Colonic mucosa (tissue), 4 donors: Measurements from ENCODE around the gene HGS. TPM values are rescaled to one million over a fixed set of nuclear protein-coding genes. Genes with fewer than 3 reads are reported as not detected.

Source experiments
- DNase-seq: peaks from one replicate; pipeline ENCODE4 v3.0.0-alpha.2; 2020
- H3K27ac ChIP-seq: fragments of 200-600 bp; one replicate; pipeline ENCODE4 v1.8.0; 2021
- H3K27me3 ChIP-seq: fragments of 200-600 bp; one replicate; pipeline ENCODE4 v1.8.0; 2021
- H3K36me3 ChIP-seq: fragments of 200-600 bp; one replicate; pipeline ENCODE4 v1.8.0; 2021
- H3K4me1 ChIP-seq: fragments of 200-600 bp; one replicate; pipeline ENCODE4 v1.8.0; 2021; ENCODE audit warnings: mild to moderate bottlenecking
- H3K4me3 ChIP-seq: fragments of 200-600 bp; one replicate; pipeline ENCODE4 v1.8.0; 2021
- H3K9ac ChIP-seq, 2 donors: one replicate each; pipeline ENCODE4 v1.7.0; 2013; ENCODE audit warnings: control low read depth in 2 of 2, low read depth in 2 of 2, low read length in 2 of 2
- H3K9me3 ChIP-seq: fragments of 200-600 bp; one replicate; pipeline ENCODE4 v1.8.0; 2021
- CTCF ChIP-seq: fragments of 200-600 bp; IDR thresholded peaks from one replicate; pipeline ENCODE4 v1.8.0; 2022; ENCODE audit warnings: antibody characterized with exemption, mild to moderate bottlenecking
- intact Hi-C: fragments of 100-400 bp; cut with DNase I; formaldehyde crosslinking; loops from one replicate; pipeline ENCODE4 v1.14.1; 2022
- total RNA-seq, 2 donors: library from RNA; stranded (reverse); fragmentation: NEBNext Ultra II Directional in 1 of 2; extraction: Animal tissue kit (Norgen Biotek cat#: 25700) in 1 of 2; gene quantifications; one replicate each; pipeline ENCODE4 v1.2.1, GENCODE V29; 2021
- donor health status: healthy.
- donor health status: DM: no; HTN: no; CAD: no.
- donor health status: DM: no; HTN: no; CAD: no.

Gene HGS
- total RNA-seq, 2 donors from 2014 or later, result 75.2 to 131 TPM

GRCh38 chr17:81666092-81666341 lies 17.8 kb upstream of the HGS start:
- Histone ChIP-seq H3K9me3 (no peaks in the 10 kb centered on the region), H3K4me3 (peak overlapping the region; percentile 97), H3K9ac (peak overlapping the region; percentile 91 to 95), H3K27me3 (no peaks in the 10 kb centered on the region), H3K4me1 (peaks cover 16% of the 10 kb centered on the region), H3K36me3 (no peaks in the 10 kb centered on the region), H3K27ac (peak overlapping the region; percentile 76)
- TF ChIP-seq CTCF, result no peak
- intact Hi-C loops, result no loop called here
- DNase-seq, result peak; percentile 30

GRCh38 chr17:81666342-81667191 lies 17.2 kb upstream of the HGS start, which contains the start of the genes CCDC137 and OXLD1:
Gene CCDC137, plus strand, starts transcription at chr17:81666737. Its CDS starts 30 bp downstream, at chr17:81666767.
Gene OXLD1, minus strand, starts transcription at chr17:81666605. Its CDS starts 28 bp downstream, at chr17:81666577.
- H3K36me3 ChIP-seq, result no peaks in the 10 kb centered on the region
- intact Hi-C loops, result no loop called here
- no peaks in the 10 kb centered on the region for H3K27me3 ChIP-seq
- H3K9me3 ChIP-seq, result no peaks in the 10 kb centered on the region
- peaks cover 16% of the 10 kb centered on the region for H3K4me1 ChIP-seq
- peak; percentile 97 for DNase-seq
- TF ChIP-seq CTCF, result no peak
- H3K4me3 ChIP-seq, result peak within 1 kb of the TSS; percentile 97
- peak within 1 kb of the TSS; percentile 91 to 95 for H3K9ac ChIP-seq
- H3K27ac ChIP-seq, result peak within 1 kb of the TSS; percentile 76

GRCh38 chr17:81667754-81668153 lies 16.1 kb upstream of the HGS start:
- intact Hi-C loops, result no loop called here
- peaks cover 5% of the 10 kb centered on the region for H3K36me3 ChIP-seq
- TF ChIP-seq CTCF, result no peak
- peaks cover 16% of the 10 kb centered on the region for H3K4me1 ChIP-seq
- no peak overlapping the region for H3K27ac ChIP-seq
- H3K4me3 ChIP-seq, result no peak overlapping the region
- DNase-seq, result no peak
- no peaks in the 10 kb centered on the region for H3K9me3 ChIP-seq
- no peak overlapping the region for H3K9ac ChIP-seq
- H3K27me3 ChIP-seq, result no peaks in the 10 kb centered on the region

DNA sequence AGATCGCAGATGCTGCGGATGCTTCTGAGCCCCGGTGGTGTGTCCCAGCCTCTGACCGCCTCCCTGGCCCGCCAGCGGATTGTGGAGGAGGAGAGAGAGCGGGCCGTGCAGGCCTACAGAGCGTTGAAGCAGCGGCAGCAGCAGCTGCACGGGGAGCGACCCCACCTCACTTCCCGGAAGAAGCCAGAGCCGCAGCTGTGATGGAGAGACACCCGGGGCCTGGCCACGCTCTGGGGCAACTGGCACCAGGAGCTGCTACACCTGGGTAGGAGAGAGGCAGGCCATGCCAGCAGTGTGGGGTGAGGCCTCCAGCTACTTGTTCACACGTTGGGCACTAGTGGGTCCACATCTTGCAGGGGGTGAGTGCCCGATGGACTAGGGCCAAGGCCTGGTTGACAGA lies 11.3 kb upstream of the HGS start:
- TF ChIP-seq CTCF, result no peak
- H3K27me3 ChIP-seq, result no peaks in the 10 kb centered on the region
- no peak overlapping the region for H3K9ac ChIP-seq
- no peak overlapping the region for H3K27ac ChIP-seq
- no peaks in the 10 kb centered on the region for H3K9me3 ChIP-seq
- H3K36me3 ChIP-seq, result peaks cover 5% of the 10 kb centered on the region
- intact Hi-C loops, result no loop called here
- no peak for DNase-seq
- peaks cover 9% of the 10 kb centered on the region for H3K4me1 ChIP-seq
- H3K4me3 ChIP-seq, result no peak overlapping the region

DNA sequence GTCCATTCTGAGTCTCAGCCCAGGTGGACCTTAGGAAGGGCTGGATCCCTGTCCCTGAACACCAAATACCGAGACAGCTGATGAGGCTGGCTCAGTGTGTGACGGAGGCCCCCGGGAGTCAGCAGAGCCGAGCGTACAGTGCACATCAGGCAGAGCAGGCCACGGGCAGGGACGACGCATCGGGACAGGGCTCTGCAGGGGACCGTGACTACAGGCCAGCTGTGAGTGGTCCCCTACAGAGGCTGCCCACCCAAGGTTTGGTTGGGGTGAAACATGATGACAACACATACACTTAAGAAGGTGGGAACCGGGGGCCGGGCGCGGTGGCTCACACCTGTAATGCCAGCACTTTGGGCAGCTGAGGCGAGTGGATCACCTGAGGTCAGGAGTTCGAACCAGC lies 10.9 kb upstream of the HGS start:
- Histone ChIP-seq H3K4me1 (peaks cover 5% of the 10 kb centered on the region), H3K9me3 (no peaks in the 10 kb centered on the region), H3K27ac (no peak overlapping the region), H3K4me3 (no peak overlapping the region), H3K36me3 (peaks cover 5% of the 10 kb centered on the region), H3K27me3 (no peaks in the 10 kb centered on the region), H3K9ac (no peak overlapping the region)
- DNase-seq, result no peak
- intact Hi-C loops, result no loop called here
- no peak for TF ChIP-seq CTCF
